NB4 (cell line): ENCODE measurements around the gene PGR.

Source experiments
- DNase-seq: peaks from one replicate; pipeline ENCODE4 v3.0.0; 2010; ENCODE audit warnings: low read depth
- H3K4me3 ChIP-seq: one replicate; pipeline ENCODE4 v1.5.1; 2011; ENCODE audit warnings: mild to moderate bottlenecking, low read depth, low read length, moderate library complexity
- MYC ChIP-seq: IDR thresholded peaks from 2 replicates; pipeline ENCODE4 v1.6.1; 2011; ENCODE audit warnings: low read depth, low read length
- POLR2A ChIP-seq: IDR thresholded peaks from 2 replicates; pipeline ENCODE4 v1.6.1; 2011; ENCODE audit warnings: mild to moderate bottlenecking; ENCODE audit not compliant: insufficient read length; ENCODE audit errors: extremely low read depth
- TF ChIP-seq, protein P1 (sequence below): IDR thresholded peaks from one replicate; pipeline ENCODE4 v1.5.1; 2012; ENCODE audit warnings: low read depth, low read length
- TF ChIP-seq, protein P2 (sequence below): IDR thresholded peaks from 2 replicates; pipeline ENCODE4 v1.6.1; 2011; ENCODE audit warnings: low read depth, low read length

The PGR gene

DNA sequence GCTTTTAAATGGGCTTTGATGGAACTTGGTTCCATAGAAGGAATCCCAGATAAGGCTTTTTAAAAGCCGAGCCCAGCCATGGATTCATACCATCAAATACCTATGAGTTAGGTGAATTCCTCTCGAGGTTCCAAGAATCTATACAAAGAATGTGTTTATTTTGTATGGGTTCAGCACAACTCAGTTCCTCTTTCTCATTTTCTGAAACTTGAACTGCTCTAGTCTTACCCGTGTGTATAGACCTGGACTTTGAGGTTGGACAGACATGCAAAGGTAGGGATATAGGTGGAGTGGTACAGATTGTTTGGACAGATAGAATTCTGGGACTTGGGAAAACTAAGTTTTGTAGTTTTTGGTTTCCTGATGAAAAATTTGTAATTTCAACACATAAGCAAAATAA lies 97.9 kb downstream of the PGR start:
- no peak for TF ChIP-seq MYC
- TF ChIP-seq, protein P1, sequence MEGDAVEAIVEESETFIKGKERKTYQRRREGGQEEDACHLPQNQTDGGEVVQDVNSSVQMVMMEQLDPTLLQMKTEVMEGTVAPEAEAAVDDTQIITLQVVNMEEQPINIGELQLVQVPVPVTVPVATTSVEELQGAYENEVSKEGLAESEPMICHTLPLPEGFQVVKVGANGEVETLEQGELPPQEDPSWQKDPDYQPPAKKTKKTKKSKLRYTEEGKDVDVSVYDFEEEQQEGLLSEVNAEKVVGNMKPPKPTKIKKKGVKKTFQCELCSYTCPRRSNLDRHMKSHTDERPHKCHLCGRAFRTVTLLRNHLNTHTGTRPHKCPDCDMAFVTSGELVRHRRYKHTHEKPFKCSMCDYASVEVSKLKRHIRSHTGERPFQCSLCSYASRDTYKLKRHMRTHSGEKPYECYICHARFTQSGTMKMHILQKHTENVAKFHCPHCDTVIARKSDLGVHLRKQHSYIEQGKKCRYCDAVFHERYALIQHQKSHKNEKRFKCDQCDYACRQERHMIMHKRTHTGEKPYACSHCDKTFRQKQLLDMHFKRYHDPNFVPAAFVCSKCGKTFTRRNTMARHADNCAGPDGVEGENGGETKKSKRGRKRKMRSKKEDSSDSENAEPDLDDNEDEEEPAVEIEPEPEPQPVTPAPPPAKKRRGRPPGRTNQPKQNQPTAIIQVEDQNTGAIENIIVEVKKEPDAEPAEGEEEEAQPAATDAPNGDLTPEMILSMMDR, result no peak
- no peak for TF ChIP-seq POLR2A
- TF ChIP-seq, protein P2, sequence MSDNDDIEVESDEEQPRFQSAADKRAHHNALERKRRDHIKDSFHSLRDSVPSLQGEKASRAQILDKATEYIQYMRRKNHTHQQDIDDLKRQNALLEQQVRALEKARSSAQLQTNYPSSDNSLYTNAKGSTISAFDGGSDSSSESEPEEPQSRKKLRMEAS, result no peak
- no peak for DNase-seq
- no peak overlapping the region for H3K4me3 ChIP-seq

DNA sequence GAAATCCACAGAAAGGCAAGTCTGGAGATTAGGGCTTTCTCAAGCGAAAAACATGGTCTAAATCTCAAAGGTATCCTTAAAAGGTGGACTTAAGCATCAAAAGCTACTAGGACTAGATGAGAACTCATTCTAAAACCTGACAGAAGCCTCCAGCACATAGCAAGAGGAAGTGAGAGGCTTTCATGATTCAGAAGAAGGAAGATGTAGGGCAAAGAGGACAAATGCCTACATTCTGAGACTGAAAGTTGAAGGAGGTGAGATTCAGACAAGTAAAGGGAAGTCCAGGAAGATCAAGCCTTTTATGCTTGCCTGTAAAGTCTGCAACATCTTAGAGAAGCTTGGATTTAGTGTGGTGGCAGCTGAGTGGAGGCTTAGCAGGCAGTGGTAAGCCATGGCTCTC lies 98.9 kb downstream of the PGR start:
- DNase-seq, result no peak
- H3K4me3 ChIP-seq, result no peak overlapping the region
- TF ChIP-seq, protein P2, result no peak
- TF ChIP-seq, protein P1, result no peak
- TF ChIP-seq MYC (no peak), POLR2A (no peak)

DNA sequence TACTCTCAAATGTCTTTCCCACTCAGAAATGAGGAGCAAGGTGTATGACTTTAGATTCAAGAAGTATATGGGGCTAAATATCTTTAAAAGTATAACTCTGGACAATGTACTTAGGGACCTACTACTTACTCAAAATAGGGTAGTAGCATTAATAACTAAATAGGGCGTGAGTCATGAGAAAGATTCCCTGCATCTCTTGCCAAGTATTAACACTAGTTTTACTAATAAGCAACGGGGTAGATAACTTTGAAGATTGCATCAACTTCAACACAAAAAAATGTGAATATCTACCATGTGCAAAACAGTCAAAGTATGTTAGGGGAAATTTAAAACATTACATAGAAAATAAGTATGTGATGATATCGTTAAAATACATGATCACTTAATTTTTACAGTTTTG lies 99.6 kb downstream of the PGR start:
- TF ChIP-seq, protein P2, result no peak
- TF ChIP-seq, protein P1, result no peak
- TF ChIP-seq MYC (no peak), POLR2A (no peak)
- no peak for DNase-seq
- H3K4me3 ChIP-seq, result no peak overlapping the region

DNA sequence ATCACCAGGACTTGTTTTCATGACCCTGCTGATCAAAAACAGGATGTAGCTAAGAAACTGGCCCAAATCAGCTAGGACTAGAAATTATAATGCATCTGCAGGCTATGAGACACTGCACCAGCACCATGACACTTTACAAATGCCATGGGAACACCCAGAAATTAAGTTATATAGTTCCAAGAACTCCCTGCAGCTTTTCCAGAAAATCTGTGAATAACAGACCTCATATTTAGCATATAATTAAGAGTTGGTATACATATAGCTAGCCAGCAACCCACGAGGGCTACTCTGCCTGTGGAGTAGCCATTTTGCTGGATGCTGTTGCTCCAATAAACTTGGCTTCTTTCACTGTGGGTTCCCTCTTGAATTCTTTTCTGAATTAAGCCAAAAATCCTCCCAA lies 101.0 kb downstream of the PGR start:
- TF ChIP-seq MYC (no peak), POLR2A (no peak)
- TF ChIP-seq, protein P1, result no peak
- TF ChIP-seq, protein P2, result no peak
- DNase-seq, result no peak
- no peak overlapping the region for H3K4me3 ChIP-seq

DNA sequence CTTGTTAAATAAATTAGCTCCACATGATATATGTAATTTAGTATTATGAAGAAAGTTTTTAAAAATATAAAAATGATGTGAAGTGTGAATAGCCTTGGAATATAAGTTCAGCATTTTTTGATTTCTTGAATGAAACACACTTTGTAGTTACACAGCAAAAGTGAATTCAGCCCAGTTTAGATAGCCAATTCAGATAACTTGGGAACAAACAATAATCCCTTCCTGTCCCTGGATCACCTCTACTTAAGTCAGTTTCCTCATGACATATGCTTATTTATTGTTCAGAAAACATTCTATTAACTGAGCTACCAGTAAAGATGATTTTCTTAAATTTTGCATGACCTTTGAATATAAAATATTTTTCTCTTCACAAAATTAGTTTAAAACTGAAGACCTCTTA lies 107.4 kb downstream of the PGR start:
- DNase-seq, result no peak
- no peak for TF ChIP-seq MYC
- TF ChIP-seq, protein P2, result no peak
- no peak overlapping the region for H3K4me3 ChIP-seq

DNA sequence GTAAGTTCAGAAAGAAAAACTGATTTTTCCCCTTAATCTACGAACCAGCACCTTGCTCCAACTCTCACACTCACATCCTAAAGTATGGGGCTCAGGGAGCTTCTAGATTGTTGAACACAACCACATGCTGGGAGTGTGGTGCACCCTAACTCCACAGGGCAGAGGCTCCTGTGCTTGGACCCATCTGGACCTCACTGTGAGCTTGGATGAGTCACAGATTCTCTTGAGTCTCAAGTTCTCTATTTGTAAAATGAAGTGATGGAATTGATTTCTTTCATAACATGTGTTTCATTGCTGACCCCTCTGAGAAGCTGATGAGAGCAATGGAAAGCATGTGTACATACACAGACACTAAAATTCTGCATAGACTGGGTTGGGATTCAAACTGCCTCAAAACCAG lies 109.7 kb downstream of the PGR start:
- TF ChIP-seq, protein P1, result no peak
- TF ChIP-seq POLR2A (no peak), MYC (no peak)
- TF ChIP-seq, protein P2, result no peak
- no peak for DNase-seq
- H3K4me3 ChIP-seq, result no peak overlapping the region
